Erythroblast (primary cell): ENCODE measurements around the gene NINL.

Experiments used
- GATA1 ChIP-seq: IDR thresholded peaks from 2 replicates; pipeline ENCODE4 v1.6.1; 2011; ENCODE audit warnings: low read depth, mild to moderate bottlenecking, control low read depth, low read length, moderate library complexity
- POLR2A ChIP-seq: IDR thresholded peaks from 2 replicates; pipeline ENCODE4 v1.6.1; 2011; ENCODE audit warnings: mild to moderate bottlenecking, low read length

DNA sequence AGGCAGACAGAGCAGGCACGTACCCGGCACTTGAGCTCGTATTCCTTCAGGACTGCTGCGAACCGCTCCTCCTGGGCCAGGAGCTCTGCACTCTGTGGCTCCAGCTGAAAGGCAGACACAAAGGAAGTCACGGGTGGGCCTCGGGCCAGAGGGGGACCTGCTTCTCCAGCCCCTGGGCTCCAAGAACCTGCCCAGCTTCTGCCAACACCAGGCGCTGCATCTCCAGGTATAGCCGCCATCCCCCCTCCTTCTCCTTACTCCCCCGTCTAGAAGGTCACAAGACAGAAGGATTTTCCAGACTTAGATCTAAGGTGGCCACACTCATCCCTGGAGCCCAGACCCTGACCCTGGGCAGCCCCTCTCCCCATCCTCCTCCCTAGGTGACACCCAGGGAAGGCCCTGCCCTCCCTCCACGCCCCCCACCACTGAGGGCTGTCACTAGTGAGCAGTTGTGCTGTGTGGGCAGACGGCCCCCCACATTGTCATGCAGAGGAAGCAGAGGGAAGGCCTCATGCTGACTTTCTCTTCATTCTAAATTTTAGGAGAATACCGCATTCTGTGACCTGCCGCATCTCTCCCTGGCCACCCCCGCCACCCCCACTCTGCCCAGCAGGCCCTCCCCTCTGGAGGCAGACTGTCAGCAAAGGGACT is 96.0 kb downstream of the NINL start:
- TF ChIP-seq POLR2A (no peak), GATA1 (no peak)
